OCI-LY7 (cell line): ENCODE data around the gene CHRNG.

Experiments
- EZH2phosphoT487 ChIP-seq: fragments of 200-600 bp; sonication (generic); IDR thresholded peaks from 2 replicates; pipeline ENCODE4 v1.6.1; 2018; ENCODE audit warnings: low read depth, borderline replicate concordance, mild to moderate bottlenecking, mixed run types, antibody characterized with exemption, low read length, moderate library complexity, mixed read lengths
- TF ChIP-seq, protein P1 (sequence below): fragments of 200-600 bp; sonication (generic); conservative IDR thresholded peaks from 2 replicates; pipeline ENCODE4 v1.5.1; 2014; ENCODE audit warnings: mild to moderate bottlenecking, antibody characterized with exemption, low read length, moderate library complexity, mixed read lengths

- TF ChIP-seq, protein P1, sequence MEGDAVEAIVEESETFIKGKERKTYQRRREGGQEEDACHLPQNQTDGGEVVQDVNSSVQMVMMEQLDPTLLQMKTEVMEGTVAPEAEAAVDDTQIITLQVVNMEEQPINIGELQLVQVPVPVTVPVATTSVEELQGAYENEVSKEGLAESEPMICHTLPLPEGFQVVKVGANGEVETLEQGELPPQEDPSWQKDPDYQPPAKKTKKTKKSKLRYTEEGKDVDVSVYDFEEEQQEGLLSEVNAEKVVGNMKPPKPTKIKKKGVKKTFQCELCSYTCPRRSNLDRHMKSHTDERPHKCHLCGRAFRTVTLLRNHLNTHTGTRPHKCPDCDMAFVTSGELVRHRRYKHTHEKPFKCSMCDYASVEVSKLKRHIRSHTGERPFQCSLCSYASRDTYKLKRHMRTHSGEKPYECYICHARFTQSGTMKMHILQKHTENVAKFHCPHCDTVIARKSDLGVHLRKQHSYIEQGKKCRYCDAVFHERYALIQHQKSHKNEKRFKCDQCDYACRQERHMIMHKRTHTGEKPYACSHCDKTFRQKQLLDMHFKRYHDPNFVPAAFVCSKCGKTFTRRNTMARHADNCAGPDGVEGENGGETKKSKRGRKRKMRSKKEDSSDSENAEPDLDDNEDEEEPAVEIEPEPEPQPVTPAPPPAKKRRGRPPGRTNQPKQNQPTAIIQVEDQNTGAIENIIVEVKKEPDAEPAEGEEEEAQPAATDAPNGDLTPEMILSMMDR = 0 out of 2 replicates have a peak, but pooled peaks have one; percentile 10
- no peak for TF ChIP-seq EZH2phosphoT487
These were observed 31.2 kb upstream of the CHRNG start for GRCh38 chr2:232508251-232508650.
